T-helper 1 cell (primary cell): ENCODE data around the gene XRCC5.
A peak's percentile ranks its signal among the peaks of the same experiment; 100 is the strongest.
"Not testable (repeated sequence)": the region's sequence is repeated elsewhere in the genome, so short reads cannot be mapped to it uniquely, and the experiment has no call there.

Experiments
- DNase-seq, 5 donors: peaks; one replicate each; pipeline ENCODE4 v3.0.0-alpha.2; 2012 to 2020
- total RNA-seq, 4 donors: gene quantifications; one replicate each; lab custom pipeline; 2026; lab: John Stamatoyannopoulos, UW

Gene XRCC5
- 206 to 305 (median 289) reads per million in 4 donors for total RNA-seq

- DNase-seq: peak; percentile 91 to 98 (median 95)
Observed at GRCh38 chr2:216108967-216109921, at the start of gene XRCC5. Gene XRCC5, plus strand, starts transcription at chr2:216109348. Its CDS starts 89 bp downstream, at chr2:216109437.

- DNase-seq: no peak
Observed at GRCh38 chr2:216064014-216064630, 45.0 kb upstream of the XRCC5 start.

- no peak for DNase-seq
Observed at GRCh38 chr2:216064665-216065064, 44.5 kb upstream of the XRCC5 start.

- DNase-seq: no peak
Observed at GRCh38 chr2:216066230-216066629, 42.9 kb upstream of the XRCC5 start.

GRCh38 chr2:216069028-216069427 is 40.1 kb upstream of the XRCC5 start:
- no peak for DNase-seq

GRCh38 chr2:216070195-216070594 is 39.0 kb upstream of the XRCC5 start:
- no peak for DNase-seq

GRCh38 chr2:216071111-216071851 is 37.9 kb upstream of the XRCC5 start:
- DNase-seq: no peak

- no peak for DNase-seq
Observed at GRCh38 chr2:216072473-216072872, 36.7 kb upstream of the XRCC5 start.

GRCh38 chr2:216073773-216074172 is 35.4 kb upstream of the XRCC5 start:
- DNase-seq: no peak

GRCh38 chr2:216074380-216074779 is 34.8 kb upstream of the XRCC5 start:
- DNase-seq: no peak

- no peak for DNase-seq
Observed at GRCh38 chr2:216074794-216075193, 34.4 kb upstream of the XRCC5 start.

GRCh38 chr2:216075510-216076485 is 33.4 kb upstream of the XRCC5 start:
- DNase-seq: no peak

- DNase-seq: no peak
Observed at GRCh38 chr2:216078776-216079175, 30.4 kb upstream of the XRCC5 start.

- not testable (repeated sequence) for DNase-seq
Observed at GRCh38 chr2:216080048-216080447, 29.1 kb upstream of the XRCC5 start.

GRCh38 chr2:216081012-216081411 is 28.1 kb upstream of the XRCC5 start:
- no peak for DNase-seq

- peak; percentile 59 to 82 (median 70) for DNase-seq
Observed at GRCh38 chr2:216081487-216082116, 27.5 kb upstream of the XRCC5 start, which contains the start of the genes PECR and TMEM169. Gene PECR, minus strand, starts transcription at chr2:216081809. Its CDS starts 68 bp downstream, at chr2:216081741. Gene TMEM169, plus strand, starts transcription at chr2:216081919. Its CDS starts 14,045 bp downstream, at chr2:216095964.

- no peak for DNase-seq
Observed at GRCh38 chr2:216082117-216082711, 26.9 kb upstream of the XRCC5 start.

GRCh38 chr2:216082805-216083204 is 26.3 kb upstream of the XRCC5 start:
- DNase-seq: no peak

- DNase-seq: no peak
Observed at GRCh38 chr2:216083464-216084281, 25.5 kb upstream of the XRCC5 start.

GRCh38 chr2:216084547-216084946 is 24.6 kb upstream of the XRCC5 start:
- DNase-seq: peak in 1 of 5 donors; percentile 69
